Measurements from ENCODE around the gene HINT3.
"Not testable (repeated sequence)": the region's sequence is repeated elsewhere in the genome, so short reads cannot be mapped to it uniquely, and the experiment has no call there.

The HINT3 gene

GRCh38 chr6:125956506-125957390 is at the start of gene HINT3:
Gene HINT3 (plus strand): TSS chr6:125956770. CDS start chr6:125956978, 208 bp downstream.
- peak; percentile 74 for DNase-seq

GRCh38 chr6:125910527-125910926 is 46.0 kb upstream of the HINT3 start:
- no peak for DNase-seq

- not testable (repeated sequence) for DNase-seq
Observed at GRCh38 chr6:125911051-125911451, 45.5 kb upstream of the HINT3 start.

- not testable (repeated sequence) for DNase-seq
Observed at GRCh38 chr6:125912430-125912829, 44.1 kb upstream of the HINT3 start.

- no peak for DNase-seq
Observed at GRCh38 chr6:125913145-125913544, 43.4 kb upstream of the HINT3 start.

DNA sequence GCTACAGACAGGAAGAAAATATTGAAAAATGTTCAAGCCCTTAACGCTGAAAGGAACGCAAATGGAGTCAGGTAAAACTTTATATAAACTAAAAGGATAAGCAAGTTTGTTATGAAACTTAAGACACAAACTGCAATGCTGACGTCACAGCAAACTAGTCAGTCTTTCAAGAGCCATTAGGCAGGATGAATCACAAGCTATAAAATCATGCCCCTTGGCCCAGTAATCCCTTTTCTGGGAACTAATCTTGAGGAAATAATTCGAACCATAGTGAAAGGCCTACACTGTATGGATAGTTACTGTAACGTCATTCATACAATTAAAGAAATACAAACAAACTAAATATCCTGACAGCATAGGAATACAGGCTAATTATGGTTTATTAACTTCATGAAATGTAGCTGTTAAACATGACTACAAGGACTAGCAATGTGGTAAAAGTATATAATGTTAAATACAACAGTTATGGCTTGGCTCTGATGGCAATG is 42.7 kb upstream of the HINT3 start:
- DNase-seq = no peak

DNA sequence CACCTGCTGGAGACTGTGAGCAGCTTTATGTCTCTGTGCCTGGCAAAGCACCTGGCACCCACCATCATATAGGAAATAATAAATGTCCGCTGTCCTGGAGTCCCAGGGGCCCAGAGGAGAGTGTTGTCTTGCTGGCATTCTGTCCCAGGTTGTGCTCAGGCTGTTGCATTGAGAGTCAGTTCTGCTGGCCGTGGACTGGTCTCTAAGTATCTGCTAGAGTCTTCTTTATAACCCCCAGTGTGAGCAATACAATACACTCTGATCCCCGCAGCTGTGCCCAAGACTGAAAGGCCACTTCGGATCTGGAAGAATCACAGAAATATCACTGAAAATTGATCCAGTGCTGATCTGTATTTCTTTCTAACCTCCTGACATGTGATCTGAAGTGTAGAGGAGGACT is 38.3 kb upstream of the HINT3 start:
- DNase-seq = no peak

GRCh38 chr6:125918681-125919566 is 37.6 kb upstream of the HINT3 start:
- DNase-seq = no peak

- DNase-seq = no peak
Observed at GRCh38 chr6:125919618-125920017, 37.0 kb upstream of the HINT3 start.

DNA sequence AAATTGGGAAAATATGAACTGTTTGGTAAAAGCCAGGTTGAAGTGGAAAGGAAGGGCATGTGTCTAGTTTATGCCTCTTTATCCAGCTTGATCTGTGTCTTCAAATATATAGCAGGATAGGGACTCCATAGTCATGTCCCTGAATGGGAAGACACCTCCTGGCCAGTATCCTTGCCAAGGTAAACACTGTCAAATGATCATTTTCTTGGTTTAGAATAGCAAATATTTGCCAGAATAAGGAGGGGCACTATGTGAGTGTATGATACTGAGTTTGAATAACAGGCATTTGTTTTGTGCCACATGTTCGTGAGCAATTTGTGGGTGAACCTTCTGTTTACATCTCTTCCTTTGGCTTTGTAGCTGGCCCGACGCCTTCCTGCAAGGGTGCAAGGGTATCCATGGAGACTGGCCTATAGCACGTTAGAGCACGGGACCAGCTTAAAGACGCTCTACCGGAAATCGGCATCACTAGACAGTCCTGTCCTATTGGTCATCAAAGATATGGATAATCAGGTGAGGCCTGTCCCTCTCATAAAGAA is 34.2 kb upstream of the HINT3 start:
- no peak for DNase-seq

- no peak for DNase-seq
Observed at GRCh38 chr6:125923366-125923877, 33.1 kb upstream of the HINT3 start.

DNA sequence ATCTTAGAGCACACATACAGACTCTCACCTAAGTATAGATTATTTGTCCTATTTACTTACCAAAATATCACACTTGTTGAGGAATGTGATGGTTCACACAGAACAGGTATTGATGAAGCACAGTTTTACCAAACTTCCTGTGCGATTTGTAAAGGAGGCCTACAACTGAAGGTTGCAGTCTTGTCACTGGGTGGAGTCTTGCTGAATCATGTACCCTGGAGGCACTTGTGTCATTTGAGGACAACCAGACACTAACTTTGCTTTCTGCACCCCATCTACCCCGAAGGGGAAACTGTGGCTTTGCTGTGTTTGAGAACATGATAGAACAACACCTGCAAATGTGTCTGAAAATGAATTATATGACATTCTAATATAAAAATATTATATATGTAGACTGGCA is 32.4 kb upstream of the HINT3 start:
- DNase-seq = no peak

DNA sequence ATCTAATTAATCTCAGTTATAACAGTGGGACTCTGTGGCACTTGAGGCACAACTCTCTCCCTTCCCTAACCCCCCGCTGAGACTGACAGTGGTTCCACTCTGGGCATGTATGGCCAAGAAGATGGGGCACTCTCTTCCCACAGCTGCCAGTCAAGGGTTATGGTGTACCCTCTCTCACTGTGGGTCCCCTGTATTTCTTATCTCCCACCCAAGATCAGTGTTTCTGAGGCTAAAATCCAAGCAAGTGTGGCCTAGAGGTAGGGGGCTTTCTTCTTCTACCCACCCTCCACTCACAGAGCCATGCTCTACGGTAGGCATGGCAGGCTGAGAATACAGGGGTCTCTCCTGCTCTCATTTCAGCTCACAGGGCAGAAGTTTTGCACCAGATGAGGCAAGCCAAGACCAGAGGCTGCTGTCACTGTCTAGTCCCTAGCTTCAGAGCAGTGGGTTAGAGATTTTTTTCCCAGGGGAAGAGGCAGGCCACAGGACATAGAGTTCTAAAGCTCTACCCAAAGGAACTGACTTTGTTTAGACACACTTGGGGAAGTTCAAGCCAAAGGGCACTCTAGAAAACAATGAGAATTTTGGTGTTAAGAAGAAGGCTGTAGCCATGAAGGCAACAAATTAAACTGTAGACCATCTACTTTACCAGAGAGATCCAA is 31.7 kb upstream of the HINT3 start:
- DNase-seq = no peak

DNA sequence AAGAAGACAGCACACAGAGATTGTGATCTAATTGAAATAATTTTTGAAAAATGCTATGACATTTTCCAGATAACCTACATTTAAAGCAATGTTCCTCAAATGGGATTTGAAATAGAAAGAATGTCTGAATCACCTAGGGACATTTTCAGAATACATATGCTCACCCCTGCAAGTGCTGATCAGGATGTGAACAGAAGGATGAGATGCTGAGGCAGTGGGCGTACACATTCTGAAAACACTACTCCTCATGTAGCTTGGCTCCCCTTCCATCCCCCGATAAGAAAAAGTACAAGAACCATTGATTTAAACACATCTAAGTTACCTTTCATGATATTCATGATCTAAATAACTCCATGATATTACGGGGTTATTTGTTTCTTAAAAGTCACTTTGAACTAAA is 29.9 kb upstream of the HINT3 start:
- no peak for DNase-seq

GRCh38 chr6:125927761-125928160 is 28.8 kb upstream of the HINT3 start:
- no peak for DNase-seq

GRCh38 chr6:125930765-125931418 is 25.7 kb upstream of the HINT3 start:
- no peak for DNase-seq

DNA sequence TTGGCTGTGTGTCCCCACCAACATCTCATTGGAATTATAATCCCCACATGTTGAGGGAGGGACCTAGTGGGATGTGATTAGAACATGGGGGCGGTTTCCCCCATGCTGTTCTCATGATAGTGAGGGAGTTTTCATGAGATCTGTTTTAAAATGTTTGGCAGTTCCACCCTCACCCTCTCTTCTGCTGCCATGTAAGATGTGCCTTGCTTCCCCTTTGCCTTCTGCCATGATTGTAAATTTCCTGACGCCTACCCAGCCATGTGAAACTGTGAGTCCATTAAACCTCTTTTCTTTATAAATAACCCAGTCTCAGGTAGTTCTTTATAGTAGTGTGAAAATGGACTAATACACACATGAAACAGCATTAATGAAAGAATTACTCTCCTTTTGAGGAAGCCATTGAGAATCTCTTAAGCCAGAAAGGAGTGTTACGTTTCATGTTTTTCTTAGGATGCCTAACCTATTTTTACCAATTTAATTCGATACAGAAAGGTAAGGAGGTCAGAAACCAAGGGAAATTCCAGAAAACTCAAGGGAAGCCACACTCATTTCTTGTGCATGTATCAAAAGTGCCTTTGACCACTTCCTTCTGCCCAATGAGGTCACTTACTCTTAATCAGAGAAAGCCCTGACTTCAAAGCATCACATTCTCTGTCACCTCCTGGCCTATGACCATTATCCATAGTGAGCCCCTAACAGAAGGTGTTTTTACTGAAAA is 24.7 kb upstream of the HINT3 start:
- DNase-seq = no peak

GRCh38 chr6:125932451-125932795 is 24.1 kb upstream of the HINT3 start:
- no peak for DNase-seq

GRCh38 chr6:125935520-125935919 is 21.1 kb upstream of the HINT3 start:
- DNase-seq = not testable (repeated sequence)

DNA sequence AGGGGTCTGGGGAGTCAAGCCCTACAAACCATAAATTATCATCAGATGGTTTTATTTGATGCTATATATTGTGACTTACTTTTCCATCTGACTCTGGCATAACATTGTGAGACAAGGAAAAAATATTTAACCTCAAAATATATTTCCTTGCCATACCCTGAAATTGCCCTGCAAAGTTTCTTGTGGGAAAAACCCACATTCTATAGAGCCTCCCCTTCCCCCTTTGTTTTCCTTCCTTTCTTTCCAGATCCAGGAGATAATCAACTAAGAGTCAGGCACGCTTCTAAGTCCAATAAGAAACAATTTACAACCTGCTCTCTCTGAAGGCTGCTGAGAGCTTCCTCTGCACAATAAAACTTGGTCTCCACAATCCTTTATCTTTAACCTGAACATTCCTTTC is 17.5 kb upstream of the HINT3 start:
- no peak for DNase-seq

DNA sequence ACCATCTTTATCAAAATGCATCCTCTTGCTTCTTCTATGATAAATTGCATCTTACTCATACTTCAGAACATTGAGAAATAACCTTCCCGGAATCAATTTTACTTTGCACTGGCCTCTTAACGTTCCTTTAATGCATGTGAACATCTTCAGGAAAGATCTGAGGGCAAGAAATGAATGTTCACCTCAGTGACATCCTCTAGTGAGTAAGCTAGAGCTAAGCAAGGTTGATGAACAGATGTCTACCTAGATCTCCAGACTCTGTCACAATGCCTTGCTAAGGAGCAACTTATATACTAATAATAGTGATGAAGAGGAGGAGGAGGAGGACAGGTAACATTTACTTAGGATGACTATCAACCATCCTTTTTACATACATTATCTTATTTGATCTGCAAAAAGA is 16.8 kb upstream of the HINT3 start:
- DNase-seq = no peak
